Activated T-cell treated with anti-CD3 and anti-CD28 coated beads, Interleukin-2, amount 50 U/mL, for 4 hours (primary cell): ENCODE measurements around the gene SCMH1. TPM values are rescaled to one million over a fixed set of nuclear protein-coding genes. Genes with fewer than 3 reads are reported as not detected.

ENCODE experiments used
- ATAC-seq, 2 donors: fragments of 200-7000 bp; cut with Tn5 transposase; one replicate each; pipeline ENCODE4 v1.10.0; 2021
- DNase-seq: peaks from one replicate; pipeline ENCODE4 v3.0.0-alpha.2; 2020
- H3K27me3 Mint-ChIP-seq: one replicate; pipeline ENCODE4 v1.8.0; 2021; ENCODE audit warnings: low read depth, mixed read lengths
- H3K36me3 Mint-ChIP-seq: one replicate; pipeline ENCODE4 v1.8.0; 2022; ENCODE audit warnings: mixed read lengths; ENCODE audit not compliant: insufficient read depth
- H3K4me1 Mint-ChIP-seq: one replicate; pipeline ENCODE4 v1.8.0; 2021; ENCODE audit warnings: low read depth, mixed read lengths
- H3K4me3 Mint-ChIP-seq: one replicate; pipeline ENCODE4 v1.8.0; 2021; ENCODE audit warnings: mild to moderate bottlenecking, moderate library complexity, mixed read lengths
- H3K9me3 Mint-ChIP-seq: one replicate; pipeline ENCODE4 v1.8.0; 2021; ENCODE audit warnings: mixed read lengths
- total RNA-seq, 3 donors: library from RNA; stranded (reverse); gene quantifications; one replicate each; pipeline ENCODE4 v1.2.1, GENCODE V29; 2021

The SCMH1 gene
- total RNA-seq: 10 to 100 TPM; 17.1 to 19.8 (median 17.9) TPM

DNA sequence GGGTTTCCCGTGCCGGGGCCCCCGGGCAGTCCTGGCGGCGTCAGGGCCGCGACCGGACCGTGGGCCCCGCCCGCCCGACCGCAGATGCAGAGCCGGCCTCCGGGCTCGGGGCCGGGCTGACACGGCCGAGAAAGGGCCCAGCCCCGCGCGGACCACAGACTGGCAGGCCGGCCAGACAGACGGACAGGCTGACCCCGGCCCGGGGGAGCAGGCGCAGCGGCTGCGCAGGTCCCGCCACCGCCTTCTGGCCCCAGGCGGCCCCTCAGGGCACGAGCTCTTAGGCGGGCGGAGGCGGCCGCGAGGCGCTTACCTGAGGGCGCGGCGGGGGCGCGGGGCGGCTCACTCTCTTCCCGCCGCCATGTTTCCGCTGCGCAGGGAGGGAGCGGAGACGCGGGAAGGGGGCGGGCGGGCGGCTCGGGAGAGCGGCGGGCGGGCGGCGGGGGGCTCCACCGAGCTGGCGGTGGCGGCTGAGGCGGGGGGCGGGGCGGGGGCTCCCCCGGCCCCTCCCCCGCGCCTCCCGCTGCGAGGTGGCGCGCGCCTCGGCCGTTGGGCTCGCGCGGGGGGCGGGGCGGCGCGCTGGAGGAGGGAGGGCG is at the start of gene SCMH1:
Gene SCMH1, minus strand, starts transcription at position 558 of the 593 bp plus-strand sequence. CDS start 56,173 bp downstream, outside the sequence.
- H3K4me3 Mint-ChIP-seq: peak within 1 kb of the TSS; percentile 83
- no peaks in the 10 kb centered on the region for H3K9me3 Mint-ChIP-seq
- H3K4me1 Mint-ChIP-seq: peaks cover 20% of the 10 kb centered on the region
- H3K36me3 Mint-ChIP-seq: peaks cover 1% of the 10 kb centered on the region
- peaks cover 1% of the 10 kb centered on the region for H3K27me3 Mint-ChIP-seq
- peak; percentile 75 to 77 for ATAC-seq
- DNase-seq: peak; percentile 51

DNA sequence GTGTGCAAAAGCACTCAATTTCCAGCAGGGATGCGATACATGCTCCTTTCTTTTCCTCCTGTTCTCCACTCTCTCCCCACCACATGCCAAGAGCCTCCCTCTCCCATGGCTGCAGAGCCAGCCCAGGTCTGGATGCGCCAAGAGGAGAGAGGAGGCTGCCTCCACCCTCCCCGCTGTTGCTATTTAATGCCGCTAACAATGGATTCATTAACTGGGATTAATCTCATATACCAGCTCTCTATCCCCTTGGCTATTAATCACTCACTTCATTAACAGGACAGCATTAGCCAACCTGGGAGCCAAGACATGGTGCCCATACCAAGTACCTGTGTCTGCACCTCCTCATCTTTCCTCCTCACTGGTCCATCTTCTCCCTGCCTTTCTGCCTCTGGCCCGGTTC is 49.1 kb upstream of the SCMH1 start:
- H3K4me1 Mint-ChIP-seq: no peaks in the 10 kb centered on the region
- no peak for ATAC-seq

DNA sequence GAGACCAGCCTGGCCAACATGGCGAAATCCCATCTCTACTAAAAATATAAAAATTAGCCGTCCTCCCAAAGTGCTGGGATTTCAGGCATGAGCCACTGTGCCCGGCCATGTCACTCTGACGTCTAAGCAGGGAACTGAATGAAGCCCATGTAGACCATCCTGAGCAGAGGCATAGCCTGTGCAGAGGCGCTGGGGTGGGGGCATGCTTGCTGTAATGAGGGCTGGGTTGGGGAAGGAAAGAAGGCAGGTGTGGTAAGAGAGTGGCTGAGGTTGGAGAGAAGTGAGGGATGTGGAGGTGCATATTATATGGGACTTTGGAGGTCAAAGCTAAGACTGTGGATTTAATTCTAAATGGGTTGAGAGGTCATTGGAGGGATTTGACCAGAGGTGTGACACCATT is 47.1 kb upstream of the SCMH1 start:
- no peak for DNase-seq
- ATAC-seq: no peak
- H3K9me3 Mint-ChIP-seq: no peaks in the 10 kb centered on the region
- H3K4me1 Mint-ChIP-seq: no peaks in the 10 kb centered on the region
- H3K4me3 Mint-ChIP-seq: no peak overlapping the region
- peaks cover 37% of the 10 kb centered on the region for H3K27me3 Mint-ChIP-seq
- H3K36me3 Mint-ChIP-seq: no peaks in the 10 kb centered on the region

More for the DNA sequence above, 49.1 kb upstream of the SCMH1 start:
- H3K9me3 Mint-ChIP-seq: no peaks in the 10 kb centered on the region
- H3K36me3 Mint-ChIP-seq: no peaks in the 10 kb centered on the region
- peaks cover 34% of the 10 kb centered on the region for H3K27me3 Mint-ChIP-seq
- no peak overlapping the region for H3K4me3 Mint-ChIP-seq
- no peak for DNase-seq

DNA sequence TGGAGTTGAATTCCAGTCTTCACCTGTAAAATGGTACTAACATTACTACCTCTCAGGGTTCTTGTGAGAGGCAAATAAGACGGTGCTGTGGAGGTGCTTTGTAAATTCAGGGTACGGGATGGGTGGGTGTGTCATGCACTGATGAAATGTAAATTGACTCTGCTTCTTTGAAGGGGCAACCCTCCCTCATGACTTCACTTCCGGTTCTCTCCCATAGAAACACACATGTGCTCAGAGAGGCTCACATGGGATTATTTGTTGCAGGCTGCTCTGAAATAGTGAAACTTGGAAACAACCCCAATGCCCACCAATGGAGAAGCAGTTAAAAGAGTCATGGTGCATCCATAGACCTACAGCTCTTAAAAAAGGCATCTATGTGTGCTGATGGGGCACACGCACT is 44.9 kb upstream of the SCMH1 start:
- Mint-ChIP-seq H3K4me1 (no peaks in the 10 kb centered on the region), H3K27me3 (peaks cover 46% of the 10 kb centered on the region), H3K9me3 (no peaks in the 10 kb centered on the region), H3K36me3 (no peaks in the 10 kb centered on the region), H3K4me3 (no peak overlapping the region)
- no peak for DNase-seq
- no peak for ATAC-seq

DNA sequence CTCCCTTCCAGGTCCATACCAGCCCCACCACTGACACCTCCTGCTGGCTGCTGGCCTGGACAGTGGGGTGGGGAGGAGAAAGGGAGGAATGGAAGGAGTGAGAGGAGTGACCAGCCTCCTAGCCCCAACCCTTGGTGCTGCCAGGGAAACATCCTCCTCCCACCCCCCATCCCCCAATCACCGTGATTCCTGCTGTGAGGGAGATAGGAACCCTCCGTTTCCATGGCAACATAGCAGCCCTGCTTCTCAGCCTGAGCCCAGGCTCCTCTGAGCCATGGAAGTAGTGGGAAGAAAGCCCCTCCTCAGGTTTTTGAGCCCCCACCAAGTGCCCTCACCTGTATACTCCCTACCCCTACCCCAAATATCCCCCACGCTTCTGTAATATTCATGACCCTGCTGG is 44.4 kb upstream of the SCMH1 start:
- DNase-seq (no peak), ATAC-seq (no peak)
- no peaks in the 10 kb centered on the region for H3K9me3 Mint-ChIP-seq
- no peak overlapping the region for H3K4me3 Mint-ChIP-seq
- H3K27me3 Mint-ChIP-seq: peaks cover 44% of the 10 kb centered on the region
- no peaks in the 10 kb centered on the region for H3K36me3 Mint-ChIP-seq
- no peaks in the 10 kb centered on the region for H3K4me1 Mint-ChIP-seq

DNA sequence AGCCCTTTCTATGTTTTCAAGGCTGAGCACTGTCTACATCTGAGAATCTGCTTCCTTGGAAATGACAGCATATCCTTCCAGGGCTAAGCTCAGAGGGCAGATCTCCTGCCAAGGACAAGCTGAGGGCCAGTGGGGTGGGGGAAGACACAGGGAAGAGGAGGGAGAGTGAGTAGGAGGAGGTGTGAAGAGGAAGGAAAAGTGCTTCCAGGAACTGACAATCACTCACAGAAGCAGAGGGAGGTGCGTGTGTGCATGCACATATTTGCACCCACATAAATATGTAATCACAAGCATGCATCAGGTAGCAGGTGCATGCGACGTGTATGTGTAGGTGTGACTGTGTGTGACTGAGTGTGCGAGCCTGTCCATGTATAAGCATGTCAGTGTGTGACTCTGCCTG is 43.7 kb upstream of the SCMH1 start:
- DNase-seq (no peak), ATAC-seq (no peak)
- no peaks in the 10 kb centered on the region for H3K36me3 Mint-ChIP-seq
- H3K4me1 Mint-ChIP-seq: no peaks in the 10 kb centered on the region
- no peaks in the 10 kb centered on the region for H3K9me3 Mint-ChIP-seq
- H3K27me3 Mint-ChIP-seq: peaks cover 43% of the 10 kb centered on the region
- H3K4me3 Mint-ChIP-seq: no peak overlapping the region

DNA sequence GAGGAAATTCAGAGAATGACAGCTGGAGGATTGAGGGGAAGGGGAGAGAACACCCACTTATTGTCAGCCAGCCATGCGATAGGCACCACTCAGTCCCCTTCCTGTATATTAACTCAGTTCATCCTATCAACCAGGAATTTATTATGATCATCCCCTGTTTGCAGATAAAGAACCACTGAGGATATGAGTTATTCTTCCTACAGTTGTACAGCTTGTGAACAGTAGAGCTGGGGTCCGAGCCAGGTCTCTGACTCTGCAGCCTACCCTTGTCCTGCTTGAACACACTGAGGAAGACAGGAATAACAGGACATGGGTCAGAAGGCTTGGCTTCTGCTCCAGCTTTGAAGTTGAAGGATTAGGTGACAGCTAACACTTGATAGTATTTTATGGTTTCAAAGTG is 42.0 kb upstream of the SCMH1 start:
- Mint-ChIP-seq H3K27me3 (peaks cover 33% of the 10 kb centered on the region), H3K36me3 (no peaks in the 10 kb centered on the region), H3K9me3 (no peaks in the 10 kb centered on the region), H3K4me1 (no peaks in the 10 kb centered on the region), H3K4me3 (no peak overlapping the region)
- no peak for DNase-seq
- ATAC-seq: no peak

DNA sequence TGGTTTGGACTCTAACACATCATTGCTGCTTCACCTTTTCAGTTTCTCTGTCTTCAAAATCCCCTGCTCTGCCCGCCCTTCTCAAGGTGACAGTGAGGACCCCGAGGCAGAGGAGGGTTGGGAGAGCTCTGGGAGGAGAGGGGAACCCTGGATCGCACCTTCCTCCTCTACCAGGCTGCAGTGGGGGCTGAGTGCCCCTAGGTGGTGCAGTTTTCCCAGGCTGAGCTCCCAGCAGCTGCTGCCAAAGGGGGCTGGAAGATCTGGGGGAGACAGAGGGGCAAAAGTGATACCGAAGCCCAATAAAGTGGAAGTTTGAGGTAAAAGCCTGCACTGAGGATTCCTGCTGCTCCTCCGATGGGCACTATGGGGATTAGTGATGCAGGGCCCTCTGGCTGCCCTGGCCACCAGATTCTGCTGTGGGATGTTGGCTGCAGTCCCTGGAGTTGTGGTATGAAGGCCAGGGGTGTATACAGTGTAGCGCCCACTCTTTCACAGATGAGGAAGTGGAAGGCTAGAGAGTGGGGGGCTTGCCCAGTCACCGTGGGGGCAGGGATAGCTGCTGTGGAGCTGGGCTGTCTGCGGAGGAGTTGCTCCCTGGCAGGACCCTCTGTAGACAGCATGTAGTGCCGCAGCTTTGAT is 40.7 kb upstream of the SCMH1 start:
- no peaks in the 10 kb centered on the region for H3K4me1 Mint-ChIP-seq
- no peaks in the 10 kb centered on the region for H3K36me3 Mint-ChIP-seq
- H3K27me3 Mint-ChIP-seq: peaks cover 32% of the 10 kb centered on the region
- no peak overlapping the region for H3K4me3 Mint-ChIP-seq
- H3K9me3 Mint-ChIP-seq: no peaks in the 10 kb centered on the region
- DNase-seq: peak; percentile 16
- ATAC-seq: peak; percentile 54 to 71

DNA sequence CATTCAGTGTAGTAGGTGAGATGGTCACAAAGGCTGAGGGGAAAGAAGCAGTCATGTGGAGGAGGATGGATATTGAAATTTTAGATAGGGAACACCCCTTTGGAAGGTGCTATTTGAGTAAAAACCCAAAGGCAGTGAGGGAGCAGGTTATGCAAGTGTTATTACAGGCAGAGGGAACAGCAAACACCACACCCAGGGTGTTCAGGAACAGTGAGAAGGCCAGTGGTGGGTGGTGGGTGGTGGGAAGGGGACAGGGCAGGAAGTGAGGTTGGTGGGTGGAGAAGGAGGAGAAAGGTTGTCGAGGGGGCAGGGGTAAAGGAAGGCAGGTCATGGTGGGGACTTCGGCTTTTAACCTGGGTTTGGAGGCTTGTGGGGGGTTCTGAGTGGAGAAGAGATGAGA is 39.2 kb upstream of the SCMH1 start:
- Mint-ChIP-seq H3K4me1 (no peaks in the 10 kb centered on the region), H3K9me3 (no peaks in the 10 kb centered on the region), H3K27me3 (peaks cover 39% of the 10 kb centered on the region), H3K36me3 (no peaks in the 10 kb centered on the region), H3K4me3 (no peak overlapping the region)
- ATAC-seq: no peak
- no peak for DNase-seq

DNA sequence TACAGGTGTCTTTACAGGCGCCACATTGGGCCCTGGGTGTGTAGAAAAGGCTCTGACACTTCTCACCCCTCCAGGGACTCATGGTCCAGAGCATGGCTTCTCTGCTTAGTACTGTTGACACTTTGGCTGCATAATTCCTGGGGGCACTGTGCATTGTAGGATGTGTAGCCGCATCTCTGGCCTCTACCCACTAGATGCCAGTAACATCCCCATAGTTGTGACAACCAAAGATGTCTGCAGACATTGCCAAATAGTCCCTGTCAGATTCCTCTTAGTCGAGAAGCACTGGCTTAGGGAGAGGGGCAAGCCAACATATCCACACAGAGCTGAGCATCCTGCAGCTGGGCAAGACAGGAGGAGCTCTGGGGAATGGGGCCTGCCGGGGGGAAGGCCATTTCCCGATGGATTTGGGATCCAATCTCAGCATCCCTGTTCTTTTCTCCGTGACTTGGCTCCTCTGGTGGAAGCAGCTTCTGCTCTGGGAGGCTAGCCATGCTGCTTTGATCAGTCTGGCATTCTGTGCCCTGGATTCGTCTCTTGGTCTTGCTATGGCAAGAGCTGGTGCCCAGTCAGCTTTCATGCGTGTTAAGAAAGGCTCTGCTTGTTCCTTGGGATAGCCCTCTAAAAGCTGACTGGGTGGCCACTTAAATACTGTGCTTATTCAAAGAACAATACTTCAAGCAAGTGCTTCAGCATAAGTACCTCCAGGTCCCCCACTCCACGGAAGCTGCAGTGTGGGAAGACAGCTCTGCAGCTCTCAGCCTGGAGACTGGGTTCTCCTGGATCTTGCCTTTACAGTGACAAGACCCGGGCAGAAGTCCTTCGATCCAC is 38.3 kb upstream of the SCMH1 start:
- Mint-ChIP-seq H3K27me3 (peaks cover 35% of the 10 kb centered on the region), H3K4me3 (no peak overlapping the region), H3K9me3 (no peaks in the 10 kb centered on the region), H3K4me1 (no peaks in the 10 kb centered on the region), H3K36me3 (no peaks in the 10 kb centered on the region)
- DNase-seq: no peak
- no peak for ATAC-seq

DNA sequence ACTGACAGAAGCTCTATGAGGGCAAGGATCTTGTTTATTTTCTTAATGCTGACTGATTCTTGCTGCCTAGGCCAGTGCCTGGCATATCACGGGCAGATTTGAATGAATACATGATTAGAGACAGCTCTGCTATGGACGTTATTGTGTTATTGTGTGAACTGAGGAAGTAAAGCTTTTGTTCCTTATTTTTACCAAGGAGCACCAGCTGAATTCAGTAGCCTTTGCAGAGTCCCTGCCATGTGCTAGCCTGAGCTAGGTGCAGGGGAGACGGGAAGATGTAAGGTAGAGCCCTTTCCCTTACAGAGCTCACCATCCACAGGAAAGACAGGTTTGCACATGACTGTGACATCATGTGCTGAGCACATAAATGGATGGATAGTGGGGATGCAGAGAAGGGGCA is 36.0 kb upstream of the SCMH1 start:
- Mint-ChIP-seq H3K4me3 (no peak overlapping the region), H3K27me3 (peaks cover 35% of the 10 kb centered on the region), H3K36me3 (no peaks in the 10 kb centered on the region), H3K9me3 (no peaks in the 10 kb centered on the region), H3K4me1 (no peaks in the 10 kb centered on the region)
- no peak for DNase-seq
- no peak for ATAC-seq

DNA sequence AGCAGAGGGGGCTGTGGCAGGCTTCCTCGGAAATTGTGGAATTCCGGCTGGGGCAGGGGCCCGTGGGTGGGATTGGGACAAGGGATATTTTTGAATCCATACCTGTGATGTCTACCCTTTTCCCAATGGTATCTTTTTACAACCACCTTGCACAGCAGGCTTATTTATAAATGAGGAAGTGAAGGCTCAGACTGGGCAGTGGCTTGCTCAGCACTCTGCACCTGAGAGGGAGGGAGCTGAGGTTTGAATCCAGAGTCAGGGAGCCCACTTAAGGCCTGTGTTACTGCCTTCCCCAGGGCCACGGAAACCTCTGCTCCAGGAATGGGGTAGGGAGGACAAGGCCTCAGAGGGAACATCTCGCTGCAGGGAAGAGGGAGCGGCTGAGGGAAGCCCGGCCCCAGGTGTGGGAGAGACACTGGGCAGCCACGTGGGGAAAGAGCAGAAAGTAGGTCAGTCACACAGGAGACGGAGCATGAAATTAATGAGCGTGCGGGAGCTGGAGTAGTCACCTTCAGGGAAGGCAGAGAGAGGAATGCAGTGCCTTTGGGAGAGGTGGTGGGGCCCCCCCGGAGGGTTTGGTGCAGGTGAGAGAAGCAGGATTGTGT is 35.4 kb upstream of the SCMH1 start:
- no peaks in the 10 kb centered on the region for H3K36me3 Mint-ChIP-seq
- no peaks in the 10 kb centered on the region for H3K9me3 Mint-ChIP-seq
- no peaks in the 10 kb centered on the region for H3K4me1 Mint-ChIP-seq
- H3K27me3 Mint-ChIP-seq: peaks cover 29% of the 10 kb centered on the region
- no peak for DNase-seq
- H3K4me3 Mint-ChIP-seq: no peak overlapping the region
- no peak for ATAC-seq

DNA sequence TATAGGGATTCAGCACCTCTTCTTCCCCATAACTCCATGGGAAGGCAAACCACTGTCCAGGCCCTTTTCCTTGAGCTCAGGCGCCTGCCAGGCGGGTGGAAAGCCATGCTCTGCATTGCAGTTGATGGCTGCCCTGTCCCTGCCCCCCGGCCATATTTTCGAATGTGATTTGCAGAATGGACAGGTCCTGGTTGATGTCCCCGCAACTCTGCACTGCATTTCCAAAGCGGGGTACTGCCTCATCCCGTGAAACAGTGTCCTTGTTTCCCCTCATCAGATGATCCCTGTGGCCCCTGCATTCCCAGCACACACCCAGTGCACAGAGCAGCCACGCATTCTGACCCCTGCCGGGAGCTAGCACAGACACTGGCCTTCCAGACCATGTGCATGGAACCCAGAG is 33.7 kb upstream of the SCMH1 start:
- ATAC-seq (no peak), DNase-seq (no peak)
- H3K9me3 Mint-ChIP-seq: no peaks in the 10 kb centered on the region
- H3K27me3 Mint-ChIP-seq: peaks cover 25% of the 10 kb centered on the region
- H3K4me3 Mint-ChIP-seq: no peak overlapping the region
- H3K4me1 Mint-ChIP-seq: no peaks in the 10 kb centered on the region
- H3K36me3 Mint-ChIP-seq: no peaks in the 10 kb centered on the region

DNA sequence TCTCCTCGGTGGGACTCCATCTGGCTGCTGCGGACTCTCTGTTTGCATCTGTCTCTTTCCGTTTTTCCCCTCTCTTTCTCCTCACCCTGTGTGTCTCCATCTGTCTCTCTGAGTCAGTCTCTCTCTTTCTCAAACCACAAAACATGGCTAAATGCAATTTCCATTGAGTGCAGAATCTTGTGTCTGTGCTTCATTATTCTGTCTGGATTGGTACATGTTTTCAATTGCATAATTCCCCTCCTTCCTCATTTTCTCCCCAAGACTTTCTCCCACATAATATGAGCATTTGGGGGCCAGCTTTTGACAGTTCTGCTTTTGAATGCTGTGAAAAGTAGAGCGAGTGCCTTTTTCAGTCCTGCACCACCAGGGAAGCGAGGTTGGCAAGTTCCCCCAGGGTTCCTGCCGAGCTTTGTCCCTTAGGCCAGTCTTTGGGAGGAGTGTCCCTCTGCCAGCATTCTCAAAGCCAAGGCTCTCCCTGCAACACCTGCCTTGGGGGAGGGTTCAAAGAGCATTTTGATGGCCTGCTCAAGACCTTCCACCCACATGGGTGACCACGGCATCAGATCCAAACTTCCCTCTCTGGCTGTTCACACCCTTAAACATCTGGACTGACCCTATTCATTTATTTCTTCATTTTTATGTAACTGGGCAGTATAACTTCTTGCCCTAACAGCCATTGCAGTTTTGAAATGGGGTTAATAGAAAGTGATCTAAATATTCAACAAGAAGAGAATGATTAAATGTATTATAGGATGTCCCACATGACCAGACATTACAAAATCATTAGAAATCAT is 32.8 kb upstream of the SCMH1 start:
- no peak for ATAC-seq
- no peak overlapping the region for H3K4me3 Mint-ChIP-seq
- no peaks in the 10 kb centered on the region for H3K4me1 Mint-ChIP-seq
- H3K36me3 Mint-ChIP-seq: no peaks in the 10 kb centered on the region
- H3K9me3 Mint-ChIP-seq: no peaks in the 10 kb centered on the region
- DNase-seq: no peak
- peaks cover 25% of the 10 kb centered on the region for H3K27me3 Mint-ChIP-seq
